GM18526 (cell line): ENCODE results near the gene KIAA1549.

Experiments
- POLR2A ChIP-seq: IDR thresholded peaks from 3 replicates; pipeline ENCODE4 v1.6.1; 2011; ENCODE audit not compliant: insufficient read length; ENCODE audit errors: extremely low read depth

The KIAA1549 gene

GRCh38 chr7:138979226-138979979 is 1.8 kb downstream of the KIAA1549 start:
- TF ChIP-seq POLR2A = no peak

GRCh38 chr7:138978541-138979184 is 2.5 kb downstream of the KIAA1549 start:
- TF ChIP-seq POLR2A = no peak

GRCh38 chr7:138975343-138976104 is 5.7 kb downstream of the KIAA1549 start:
- no peak for TF ChIP-seq POLR2A

GRCh38 chr7:138974675-138975292 is 6.4 kb downstream of the KIAA1549 start:
- TF ChIP-seq POLR2A = no peak

GRCh38 chr7:138974103-138974502 is 7.1 kb downstream of the KIAA1549 start:
- no peak for TF ChIP-seq POLR2A

GRCh38 chr7:138970952-138971351 is 10.2 kb downstream of the KIAA1549 start:
- TF ChIP-seq POLR2A = no peak

- no peak for TF ChIP-seq POLR2A
These were observed 10.7 kb downstream of the KIAA1549 start for GRCh38 chr7:138970446-138970845.

- TF ChIP-seq POLR2A = no peak
These were observed 14.0 kb downstream of the KIAA1549 start for GRCh38 chr7:138967159-138967558.

GRCh38 chr7:138964624-138965436 is 16.4 kb downstream of the KIAA1549 start:
- TF ChIP-seq POLR2A = no peak

GRCh38 chr7:138963675-138964074 is 17.5 kb downstream of the KIAA1549 start:
- no peak for TF ChIP-seq POLR2A

GRCh38 chr7:138962561-138963270 is 18.5 kb downstream of the KIAA1549 start:
- TF ChIP-seq POLR2A = no peak

GRCh38 chr7:138961159-138961558 is 20.0 kb downstream of the KIAA1549 start:
- no peak for TF ChIP-seq POLR2A

GRCh38 chr7:138958391-138958956 is 22.7 kb downstream of the KIAA1549 start:
- TF ChIP-seq POLR2A = no peak
